PC-3 (cell line): Measurements from ENCODE around the gene SLC11A2. TPM values are rescaled to one million over a fixed set of nuclear protein-coding genes. Genes with fewer than 3 reads are reported as not detected.
A peak's percentile ranks its signal among the peaks of the same experiment; 100 is the strongest.

ENCODE experiments used
- ATAC-seq: fragments of 200-7000 bp; cut with Tn5 transposase; 2 replicates; pipeline ENCODE4 v1.9.1; 2020; ENCODE audit warnings: mild to moderate bottlenecking, moderate library complexity
- BruUV-seq: library from RNA; stranded (reverse); fragments of 400-500 nt; replicated peaks from 2 replicates; lab custom pipeline; 2021; lab: Mats Ljungman, UMichigan
- CTCF ChIA-PET: fragments of 300-600 bp; sonication (Branson Sonifier 250); formaldehyde crosslinking; loops from one replicate; lab custom pipeline; 2022; ENCODE audit warnings: antibody characterized with exemption; lab: Charles Lee
- POLR2A ChIA-PET: fragments of 300-600 bp; sonication (Branson Sonifier 250); formaldehyde crosslinking; loops from one replicate; lab custom pipeline; 2022; ENCODE audit warnings: antibody characterized with exemption; ENCODE audit not compliant: unreplicated experiment; lab: Charles Lee
- DNase-seq: peaks from one replicate; pipeline ENCODE4 v3.0.0-alpha.2; 2015
- H2AFZ ChIP-seq: fragments of 300-600 bp; sonication (generic); 2 replicates; pipeline ENCODE4 v1.6.0; 2016; ENCODE audit warnings: antibody characterized with exemption, low read length
- H3F3A ChIP-seq: fragments of 300-600 bp; sonication (generic); one replicate; pipeline ENCODE4 v1.6.0; 2017; ENCODE audit warnings: antibody characterized with exemption, low read length, control low read depth, mild to moderate bottlenecking; ENCODE audit not compliant: unreplicated experiment
- H3K27ac ChIP-seq: fragments of 300-600 bp; sonication (generic); 2 replicates; pipeline ENCODE4 v1.5.1; 2016; ENCODE audit warnings: mild to moderate bottlenecking, low read length
- H3K27me3 ChIP-seq: fragments of 300-600 bp; sonication (generic); 2 replicates; pipeline ENCODE4 v1.6.1; 2016; ENCODE audit warnings: low read length, mixed read lengths
- H3K36me3 ChIP-seq: fragments of 300-600 bp; sonication (generic); 2 replicates; pipeline ENCODE4 v1.6.1; 2016; ENCODE audit warnings: low read depth, mixed run types, low read length, mixed read lengths
- H3K4me1 ChIP-seq: fragments of 300-600 bp; sonication (generic); 2 replicates; pipeline ENCODE4 v1.5.1; 2016; ENCODE audit warnings: low read length; ENCODE audit not compliant: insufficient read depth
- H3K4me2 ChIP-seq: fragments of 300-600 bp; sonication (generic); 2 replicates; pipeline ENCODE4 v1.6.0; 2016; ENCODE audit warnings: low read length
- H3K4me3 ChIP-seq: fragments of 300-600 bp; sonication (generic); 2 replicates; pipeline ENCODE4 v1.5.1; 2016; ENCODE audit warnings: mild to moderate bottlenecking, low read length, mixed read lengths
- H3K79me2 ChIP-seq: fragments of 300-600 bp; sonication (generic); 2 replicates; pipeline ENCODE4 v1.6.1; 2017; ENCODE audit warnings: low read length, mixed read lengths
- H3K9ac ChIP-seq: fragments of 300-600 bp; sonication (generic); 2 replicates; pipeline ENCODE4 v1.6.0; 2016; ENCODE audit warnings: mild to moderate bottlenecking, low read length
- H3K9me2 ChIP-seq: fragments of 300-600 bp; sonication (generic); replicated peaks from 2 replicates; pipeline ENCODE4 v1.6.1; 2016; ENCODE audit warnings: mixed run types, low read length, mixed read lengths
- H3K9me3 ChIP-seq: fragments of 300-600 bp; sonication (generic); 2 replicates; pipeline ENCODE4 v1.6.1; 2016; ENCODE audit warnings: low read length, mixed read lengths
- H4K20me1 ChIP-seq: fragments of 300-600 bp; sonication (generic); 2 replicates; pipeline ENCODE4 v1.6.1; 2016; ENCODE audit warnings: low read length, mixed read lengths
- EZH2 ChIP-seq: fragments of 300-600 bp; sonication (generic); IDR thresholded peaks from one replicate; pipeline ENCODE4 v1.6.1; 2017; ENCODE audit warnings: antibody characterized with exemption, mild to moderate bottlenecking, low read length; ENCODE audit not compliant: unreplicated experiment
- EZH2phosphoT487 ChIP-seq: fragments of 300-600 bp; sonication (generic); IDR thresholded peaks from 2 replicates; pipeline ENCODE4 v1.6.1; 2018; ENCODE audit warnings: mild to moderate bottlenecking, antibody characterized with exemption, low read length, borderline replicate concordance
- intact Hi-C: fragments of 100-400 bp; cut with micrococcal nuclease; formaldehyde crosslinking; loops from 2 replicates; pipeline ENCODE4 v1.9.0; 2023
- total RNA-seq: library from RNA; depleted of rRNA; stranded (reverse); fragments of >200 nt; gene quantifications from 2 replicates; pipeline ENCODE4 v1.2.3, GENCODE V29; 2014
- TF ChIP-seq, protein P1 (sequence below): fragments of 300-600 bp; sonication (generic); conservative IDR thresholded peaks from 2 replicates; pipeline ENCODE4 v1.5.1; 2017; ENCODE audit warnings: antibody characterized with exemption, low read depth, mild to moderate bottlenecking, low read length

The SLC11A2 gene
- total RNA-seq, 1 experiment from 2014 or later, result 38.8 TPM

DNA sequence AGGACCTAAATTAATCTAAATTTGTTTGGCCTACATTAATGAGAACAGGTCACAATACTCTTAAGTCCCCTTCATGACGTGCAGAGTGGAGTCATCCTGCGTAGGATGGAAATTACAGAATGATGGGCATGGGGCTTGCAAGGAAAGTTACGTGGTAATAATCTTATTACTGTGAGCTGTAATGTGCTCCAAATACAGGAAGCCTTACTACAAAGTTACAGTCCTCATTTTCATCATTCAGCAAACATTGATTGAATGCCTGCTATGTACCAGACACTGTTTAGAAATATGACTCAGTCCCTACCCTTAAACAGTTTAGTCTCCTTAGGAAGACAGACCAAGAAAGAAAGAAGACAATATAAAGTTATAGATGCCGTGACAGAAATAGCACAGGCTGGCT is 64.5 kb downstream of the SLC11A2 start:
- ATAC-seq (peak; percentile 100), DNase-seq (peak; percentile 80)
- peak overlapping the region; percentile 38 for H3K27ac ChIP-seq
- no peak overlapping the region for H2AFZ ChIP-seq
- no peak overlapping the region for H3K4me3 ChIP-seq
- H3K9me2 ChIP-seq, result no peaks in the 10 kb centered on the region
- intact Hi-C loops, result no loop called here
- CTCF ChIA-PET, result no interaction called here
- peaks cover 12% of the 10 kb centered on the region for H3K4me1 ChIP-seq
- POLR2A ChIA-PET, result interaction anchor here (0.6 kb wide), 1 partner anchor 1010 kb away, joined by 4 read pairs; no protein-coding TSS in a partner anchor
- H3K4me2 ChIP-seq, result peak overlapping the region; percentile 32
- no peaks in the 10 kb centered on the region for H3K79me2 ChIP-seq
- no peaks in the 10 kb centered on the region for H3F3A ChIP-seq
- no peaks in the 10 kb centered on the region for H3K27me3 ChIP-seq
- no peaks in the 10 kb centered on the region for H4K20me1 ChIP-seq
- no TSS peak for BruUV-seq
- TF ChIP-seq EZH2phosphoT487 (no peak), EZH2 (no peak)
- no peaks in the 10 kb centered on the region for H3K9me3 ChIP-seq
- H3K36me3 ChIP-seq, result no peaks in the 10 kb centered on the region
- H3K9ac ChIP-seq, result no peak overlapping the region

DNA sequence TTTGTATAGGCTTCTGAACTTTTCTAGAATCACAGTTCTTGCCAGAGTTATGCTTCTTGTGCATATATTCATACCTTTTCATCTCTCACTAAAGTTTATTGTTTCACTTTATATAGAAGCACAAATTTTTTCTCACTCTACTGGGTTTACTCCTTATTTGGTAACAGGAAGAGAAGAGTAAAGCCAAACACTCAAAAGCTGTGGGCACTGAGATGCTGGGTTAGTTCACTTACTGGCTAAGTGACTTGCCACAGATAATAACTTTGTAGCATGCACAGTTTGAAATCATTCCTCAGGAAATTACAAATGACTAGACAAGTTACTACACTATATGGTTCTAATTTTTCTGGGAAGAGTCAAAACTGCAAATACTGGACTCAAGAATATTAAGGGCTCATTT is 66.1 kb downstream of the SLC11A2 start:
- H3K9me2 ChIP-seq, result no peaks in the 10 kb centered on the region
- H3K9me3 ChIP-seq, result no peaks in the 10 kb centered on the region
- H3K36me3 ChIP-seq, result no peaks in the 10 kb centered on the region
- H3K4me1 ChIP-seq, result peaks cover 12% of the 10 kb centered on the region
- ChIA-PET CTCF (no interaction called here), POLR2A (interaction anchor here (0.6 kb wide), 1 partner anchor 403 kb away, joined by 3 read pairs; no protein-coding TSS in a partner anchor)
- no peak overlapping the region for H2AFZ ChIP-seq
- H3K27me3 ChIP-seq, result no peaks in the 10 kb centered on the region
- TF ChIP-seq EZH2phosphoT487 (no peak), EZH2 (no peak)
- TF ChIP-seq, protein P1, sequence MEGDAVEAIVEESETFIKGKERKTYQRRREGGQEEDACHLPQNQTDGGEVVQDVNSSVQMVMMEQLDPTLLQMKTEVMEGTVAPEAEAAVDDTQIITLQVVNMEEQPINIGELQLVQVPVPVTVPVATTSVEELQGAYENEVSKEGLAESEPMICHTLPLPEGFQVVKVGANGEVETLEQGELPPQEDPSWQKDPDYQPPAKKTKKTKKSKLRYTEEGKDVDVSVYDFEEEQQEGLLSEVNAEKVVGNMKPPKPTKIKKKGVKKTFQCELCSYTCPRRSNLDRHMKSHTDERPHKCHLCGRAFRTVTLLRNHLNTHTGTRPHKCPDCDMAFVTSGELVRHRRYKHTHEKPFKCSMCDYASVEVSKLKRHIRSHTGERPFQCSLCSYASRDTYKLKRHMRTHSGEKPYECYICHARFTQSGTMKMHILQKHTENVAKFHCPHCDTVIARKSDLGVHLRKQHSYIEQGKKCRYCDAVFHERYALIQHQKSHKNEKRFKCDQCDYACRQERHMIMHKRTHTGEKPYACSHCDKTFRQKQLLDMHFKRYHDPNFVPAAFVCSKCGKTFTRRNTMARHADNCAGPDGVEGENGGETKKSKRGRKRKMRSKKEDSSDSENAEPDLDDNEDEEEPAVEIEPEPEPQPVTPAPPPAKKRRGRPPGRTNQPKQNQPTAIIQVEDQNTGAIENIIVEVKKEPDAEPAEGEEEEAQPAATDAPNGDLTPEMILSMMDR, result no peak
- intact Hi-C loops, result no loop called here
- no TSS peak for BruUV-seq
- no peaks in the 10 kb centered on the region for H3F3A ChIP-seq
- no peak overlapping the region for H3K9ac ChIP-seq
- ATAC-seq, result no peak
- no peak overlapping the region for H3K27ac ChIP-seq
- H3K4me2 ChIP-seq, result no peak overlapping the region
- H4K20me1 ChIP-seq, result no peaks in the 10 kb centered on the region
- no peaks in the 10 kb centered on the region for H3K79me2 ChIP-seq
- H3K4me3 ChIP-seq, result no peak overlapping the region
- no peak for DNase-seq

DNA sequence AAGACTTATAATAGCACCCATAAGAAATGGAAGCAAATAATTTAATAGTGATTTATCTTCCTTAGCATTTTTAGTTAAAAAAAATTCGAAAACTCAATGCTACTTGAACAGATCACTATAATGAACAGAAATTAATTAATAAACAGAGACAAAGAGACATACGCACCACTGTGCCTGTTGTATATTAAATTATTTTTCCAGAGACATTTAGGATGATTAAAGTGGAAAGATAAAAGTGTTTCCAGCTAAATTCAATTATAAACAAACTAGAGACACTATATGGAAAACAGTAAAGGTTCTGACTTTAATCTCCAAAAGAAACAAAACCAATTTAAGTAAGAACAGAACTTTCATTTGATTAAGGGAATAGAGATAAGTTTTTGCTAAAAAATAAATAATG is 70.5 kb downstream of the SLC11A2 start:
- Histone ChIP-seq H3K4me3 (no peak overlapping the region), H3K79me2 (no peaks in the 10 kb centered on the region), H3K27ac (no peak overlapping the region), H3K9me3 (no peaks in the 10 kb centered on the region), H3K4me1 (no peaks in the 10 kb centered on the region), H3K4me2 (no peak overlapping the region), H4K20me1 (no peaks in the 10 kb centered on the region), H3F3A (no peaks in the 10 kb centered on the region), H2AFZ (no peak overlapping the region), H3K9ac (no peak overlapping the region), H3K27me3 (no peaks in the 10 kb centered on the region), H3K36me3 (no peaks in the 10 kb centered on the region), H3K9me2 (no peaks in the 10 kb centered on the region)
- ChIA-PET CTCF (no interaction called here), POLR2A (no interaction called here)
- DNase-seq (no peak), ATAC-seq (no peak)
- intact Hi-C loops, result no loop called here
- no TSS peak for BruUV-seq
- TF ChIP-seq, protein P1, result no peak
- TF ChIP-seq EZH2, result no peak
- no peak for TF ChIP-seq EZH2phosphoT487
